ENCODE measurements around the gene SLC29A4.
"Not testable (repeated sequence)": the region's sequence is repeated elsewhere in the genome, so short reads cannot be mapped to it uniquely, and the experiment has no call there.

SLC29A4 gene, protein sequence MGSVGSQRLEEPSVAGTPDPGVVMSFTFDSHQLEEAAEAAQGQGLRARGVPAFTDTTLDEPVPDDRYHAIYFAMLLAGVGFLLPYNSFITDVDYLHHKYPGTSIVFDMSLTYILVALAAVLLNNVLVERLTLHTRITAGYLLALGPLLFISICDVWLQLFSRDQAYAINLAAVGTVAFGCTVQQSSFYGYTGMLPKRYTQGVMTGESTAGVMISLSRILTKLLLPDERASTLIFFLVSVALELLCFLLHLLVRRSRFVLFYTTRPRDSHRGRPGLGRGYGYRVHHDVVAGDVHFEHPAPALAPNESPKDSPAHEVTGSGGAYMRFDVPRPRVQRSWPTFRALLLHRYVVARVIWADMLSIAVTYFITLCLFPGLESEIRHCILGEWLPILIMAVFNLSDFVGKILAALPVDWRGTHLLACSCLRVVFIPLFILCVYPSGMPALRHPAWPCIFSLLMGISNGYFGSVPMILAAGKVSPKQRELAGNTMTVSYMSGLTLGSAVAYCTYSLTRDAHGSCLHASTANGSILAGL

DNA sequence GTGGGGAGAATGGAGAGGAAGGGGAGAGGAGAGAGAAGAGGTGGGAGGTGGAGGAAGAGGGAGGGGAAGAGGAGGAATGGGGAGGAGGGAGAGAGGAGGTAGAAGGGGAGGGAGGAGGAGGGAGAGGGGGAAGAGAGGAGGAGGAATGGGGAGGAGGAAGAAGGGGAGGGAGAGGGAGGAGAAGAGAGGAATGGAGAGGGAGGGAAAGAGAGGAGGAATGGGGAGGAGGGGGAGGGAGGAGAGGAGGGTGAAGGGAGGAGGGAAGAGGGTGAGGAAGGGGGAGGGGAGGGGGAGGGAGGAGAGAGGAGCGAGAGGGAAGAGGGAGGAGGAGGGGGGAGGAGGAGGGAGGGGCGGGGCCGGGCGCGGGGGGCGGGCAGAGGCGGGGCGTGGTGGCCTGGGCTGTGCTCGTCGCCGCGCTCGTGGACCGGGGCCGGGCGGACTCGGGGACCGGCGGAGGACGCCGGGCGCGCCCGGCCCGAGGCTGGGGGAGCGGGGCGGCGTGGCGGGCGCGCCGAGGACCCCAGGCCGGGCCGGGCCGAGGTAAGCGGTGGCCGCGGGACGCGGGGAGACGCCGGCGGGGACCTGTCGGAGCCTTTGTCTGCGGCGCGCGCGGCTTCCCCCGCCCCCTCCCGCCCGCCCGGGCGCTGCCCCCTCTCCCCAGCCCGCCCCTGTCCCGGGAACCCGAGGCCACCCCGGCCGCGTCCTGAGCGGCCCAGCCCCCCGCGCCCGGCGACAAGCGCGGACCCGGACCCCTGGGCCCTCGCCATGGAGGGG, at the start of gene SLC29A4:
TSS of gene SLC29A4 (plus strand) at position 401 of the 774 bp plus-strand sequence. CDS start 4,874 bp downstream, outside the sequence.
- no peak for DNase-seq

DNA sequence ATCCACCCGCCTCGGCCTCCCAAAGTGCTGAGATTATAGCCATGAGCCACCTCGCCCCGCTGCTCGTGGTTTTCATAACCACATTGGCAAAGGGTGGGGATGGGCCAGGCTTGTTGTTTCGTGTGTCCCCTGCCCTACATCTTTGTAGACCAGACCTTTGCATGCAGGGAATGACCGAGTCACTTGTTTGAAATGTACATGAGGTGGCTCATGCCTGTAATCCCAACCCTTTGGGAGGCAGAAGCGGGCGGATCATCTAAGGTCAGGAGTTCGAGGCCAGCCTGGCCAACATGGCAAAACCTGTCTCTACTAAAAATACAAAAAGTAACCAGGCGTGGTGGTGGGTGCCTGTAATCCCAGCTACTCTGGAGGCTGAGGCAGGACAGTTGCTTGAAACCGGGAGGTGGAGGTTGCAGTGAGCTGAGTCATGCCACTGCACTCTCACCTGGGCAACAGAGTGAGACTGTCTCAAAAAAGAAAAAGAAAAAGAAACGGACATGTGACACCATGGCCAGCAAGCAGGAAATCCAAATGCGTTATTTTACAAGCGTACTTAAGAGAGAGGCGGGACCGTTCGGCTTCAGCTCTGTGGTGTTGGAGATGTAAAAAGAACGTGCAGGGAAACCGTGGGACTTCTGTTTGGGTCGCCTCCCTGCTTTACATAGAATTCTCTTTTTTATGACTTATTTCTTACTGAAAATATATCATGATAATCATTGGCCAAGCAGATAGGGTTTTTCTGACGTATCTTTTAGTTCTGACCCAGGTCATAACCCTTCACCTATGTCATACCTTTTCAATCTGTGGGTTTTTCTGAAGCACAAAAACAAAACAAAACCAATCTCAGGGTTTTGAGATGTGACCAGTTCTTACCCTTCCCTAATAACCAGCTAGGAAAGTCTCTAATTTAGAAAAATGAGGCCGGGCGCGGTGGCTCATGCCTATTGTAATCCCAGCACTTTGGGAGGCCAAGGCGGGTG, 47.6 kb upstream of the SLC29A4 start:
- no peak for DNase-seq

DNA sequence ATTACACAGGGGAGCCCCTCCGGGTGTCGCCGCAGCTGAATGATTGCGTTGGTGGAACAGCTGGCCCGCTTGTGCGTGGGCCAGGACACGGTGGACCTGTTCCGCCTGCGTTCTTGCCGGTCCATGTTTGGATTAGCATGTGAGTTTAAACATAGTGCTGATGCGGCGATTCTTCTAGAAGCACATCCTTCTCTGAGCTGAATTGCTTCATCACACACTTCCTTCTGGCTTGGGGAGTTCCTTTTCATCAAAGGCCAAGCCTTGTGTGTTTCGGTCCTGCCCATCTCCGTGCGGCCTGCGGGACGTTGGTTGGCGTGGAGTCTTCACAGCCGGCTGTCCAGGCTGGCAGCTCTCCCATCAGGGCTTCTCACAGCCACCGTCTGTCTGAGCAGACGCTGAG, 45.5 kb upstream of the SLC29A4 start:
- no peak for DNase-seq

DNA sequence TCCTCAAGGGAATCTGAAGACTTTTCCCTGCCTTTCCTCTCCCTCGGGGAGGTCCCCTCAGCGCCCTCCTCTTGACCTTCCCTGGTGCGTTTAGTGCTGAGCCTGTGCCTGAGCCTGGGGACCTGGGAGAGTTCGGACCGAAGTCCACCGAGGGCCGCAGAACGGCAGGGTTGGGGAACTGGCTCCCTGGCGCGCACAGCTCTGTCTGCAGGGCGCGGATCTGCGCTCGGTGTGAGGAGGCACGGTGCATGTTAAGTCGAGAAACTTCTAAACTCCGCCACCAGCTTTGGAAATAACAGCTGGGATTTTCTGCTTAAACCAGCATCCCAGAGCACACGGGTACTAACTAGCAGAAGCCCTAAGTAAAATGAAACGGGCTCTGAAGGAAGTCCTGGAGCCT, 44.2 kb upstream of the SLC29A4 start:
- DNase-seq: no peak

DNA sequence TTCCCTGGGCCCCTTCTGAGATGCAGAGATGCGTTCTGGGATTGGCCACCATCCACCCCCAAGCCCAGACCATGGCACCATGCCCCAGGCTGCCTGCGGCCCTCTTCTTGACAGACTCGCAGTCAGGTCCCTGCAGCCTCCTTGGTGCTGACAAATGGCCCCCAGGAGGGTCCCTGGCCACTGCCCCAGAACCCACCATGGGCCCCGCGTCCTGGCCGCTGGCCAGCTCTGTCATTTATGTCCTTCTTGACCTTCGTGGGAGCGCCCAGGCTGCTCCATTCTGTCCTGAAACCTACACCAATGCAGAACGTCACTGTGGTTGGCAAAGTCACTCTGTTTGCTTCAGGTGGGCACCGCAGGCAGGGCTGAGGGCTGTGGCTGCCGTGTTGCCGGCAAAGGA, 39.5 kb upstream of the SLC29A4 start:
- no peak for DNase-seq

DNA sequence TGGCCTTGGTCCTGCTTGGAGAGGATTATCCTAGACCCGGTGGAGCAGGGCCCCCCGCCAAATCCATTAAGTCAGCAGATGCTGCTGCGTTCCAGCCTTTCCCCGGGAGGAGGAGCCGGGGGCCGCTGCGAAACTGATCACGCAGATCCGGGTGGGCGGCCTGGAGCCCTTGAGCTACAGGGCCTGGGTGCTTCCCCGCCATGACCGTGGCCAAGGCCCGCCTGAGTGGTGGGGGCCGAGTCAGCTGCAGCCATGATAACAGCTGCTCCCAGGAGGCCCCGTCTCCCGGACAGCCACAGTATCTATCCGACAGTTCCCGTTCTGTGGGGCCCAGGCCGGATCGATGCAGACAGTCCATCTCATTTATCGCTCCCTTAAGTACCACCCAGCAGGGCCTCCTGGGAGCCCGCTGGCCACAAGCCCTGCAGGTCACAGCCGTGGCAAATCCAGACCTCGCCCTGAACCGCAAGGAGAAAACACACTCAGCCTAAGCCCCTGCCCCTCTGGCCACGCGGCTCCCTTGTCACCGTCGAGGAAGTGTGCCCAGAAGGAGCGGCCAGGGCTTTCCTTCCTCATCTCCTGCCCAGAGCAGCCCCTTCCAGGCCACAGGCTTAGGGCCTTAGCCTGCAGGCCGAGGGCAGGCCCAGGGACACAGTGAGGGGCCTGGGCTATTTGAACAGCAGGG, 34.4 kb upstream of the SLC29A4 start:
- DNase-seq: no peak

DNA sequence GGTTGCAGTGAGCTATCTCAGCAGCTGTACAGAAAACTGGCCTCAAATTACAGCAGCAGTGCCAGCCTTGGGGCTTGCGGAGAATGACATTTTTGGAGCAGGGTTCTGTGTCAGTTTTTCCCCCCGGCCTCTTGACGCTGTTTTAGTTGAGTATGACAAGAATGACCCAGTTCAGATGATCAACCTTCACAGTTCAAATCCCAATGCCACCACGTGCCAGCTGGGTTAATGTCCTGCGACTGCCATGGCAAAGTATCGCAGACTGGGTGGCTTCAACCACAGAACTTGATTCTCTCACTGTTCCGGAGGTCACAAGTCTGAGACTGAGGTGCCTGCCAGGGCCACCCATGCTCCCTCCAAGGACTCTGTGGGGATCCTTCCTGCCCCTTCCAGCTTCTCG, 32.0 kb upstream of the SLC29A4 start:
- not testable (repeated sequence) for DNase-seq

DNA sequence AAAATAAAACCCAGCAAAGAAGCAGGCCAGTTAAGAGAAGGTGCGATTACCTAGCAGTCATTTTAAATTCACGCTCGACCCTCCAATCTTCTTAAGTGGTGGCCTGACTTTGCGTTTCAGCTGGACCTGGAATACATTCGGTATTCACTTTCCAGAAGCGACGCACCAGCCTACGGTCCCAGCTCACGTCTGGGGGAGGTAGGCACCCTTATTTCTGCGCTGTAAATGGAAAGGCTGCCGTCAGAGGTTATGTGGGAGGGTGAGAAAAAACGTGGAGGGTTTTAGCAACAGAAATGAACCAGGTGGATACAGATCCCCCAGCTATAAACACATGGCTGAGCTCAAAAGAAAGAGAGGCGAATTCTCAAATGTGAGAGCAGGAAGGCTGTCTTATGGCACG, 29.2 kb upstream of the SLC29A4 start:
- not testable (repeated sequence) for DNase-seq

DNA sequence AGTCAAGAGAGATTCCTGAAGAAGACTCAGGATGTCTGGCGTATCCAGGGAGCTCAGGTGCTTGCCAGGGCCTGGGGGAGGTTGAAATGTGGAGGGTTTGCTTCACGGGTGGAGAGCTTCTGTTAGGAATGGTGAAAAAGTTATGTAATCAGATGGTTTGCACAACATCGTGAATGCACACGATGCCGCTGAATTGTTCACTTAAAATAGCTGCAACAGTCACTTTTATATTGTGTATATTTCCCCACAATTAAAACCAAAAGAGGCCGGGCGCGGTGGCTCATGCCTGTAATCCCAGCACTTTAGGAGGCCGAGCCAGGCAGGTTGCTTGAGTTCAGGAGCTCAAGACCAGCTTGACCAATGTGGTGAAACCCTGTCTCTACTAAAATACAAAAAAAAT, 28.4 kb upstream of the SLC29A4 start:
- DNase-seq: not testable (repeated sequence)

DNA sequence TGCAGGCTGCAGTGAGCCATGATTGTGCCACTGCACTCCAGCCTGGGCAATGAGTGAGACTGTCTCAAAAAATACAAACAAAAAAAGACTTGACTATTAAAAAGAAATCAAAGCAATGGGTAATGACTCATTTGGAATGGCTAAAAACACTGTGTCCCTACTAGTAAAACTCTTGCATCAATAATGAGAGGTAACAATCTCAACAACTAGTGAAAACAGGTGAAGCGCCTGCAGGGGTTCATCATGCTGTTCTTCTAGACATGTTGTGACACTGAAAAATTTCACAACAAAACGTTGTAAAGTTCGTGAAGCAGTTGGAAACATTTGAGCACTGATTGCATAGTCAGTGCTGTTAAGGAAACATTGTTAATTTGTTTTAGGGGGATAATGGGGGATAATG, 26.9 kb upstream of the SLC29A4 start:
- no peak for DNase-seq

DNA sequence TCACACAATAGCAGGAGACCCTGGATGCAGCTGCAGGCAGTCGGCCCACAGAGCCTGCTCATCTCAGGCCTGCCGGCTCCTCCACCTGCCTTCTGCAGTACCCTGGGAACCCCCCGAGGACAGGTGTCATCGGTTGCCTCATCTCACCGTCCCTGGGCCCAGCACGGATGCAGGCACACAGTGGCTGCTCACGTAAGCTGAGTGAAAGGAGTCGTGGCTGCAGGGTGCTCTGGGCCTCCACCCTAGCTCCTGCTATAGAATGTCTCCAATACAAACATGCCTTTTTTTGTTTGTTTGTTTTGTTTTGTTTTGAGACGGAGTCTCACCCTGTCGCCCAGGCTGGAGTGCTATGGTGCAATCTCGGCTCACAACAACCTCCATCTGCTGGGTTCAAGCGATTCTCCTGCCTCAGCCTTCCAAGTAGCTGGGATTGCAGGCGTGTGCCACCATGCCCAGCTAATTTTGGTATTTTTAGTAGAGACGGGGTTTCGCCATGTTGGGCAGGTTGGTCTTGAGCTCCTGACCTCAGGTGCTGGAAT, 22.1 kb upstream of the SLC29A4 start:
- not testable (repeated sequence) for DNase-seq

DNA sequence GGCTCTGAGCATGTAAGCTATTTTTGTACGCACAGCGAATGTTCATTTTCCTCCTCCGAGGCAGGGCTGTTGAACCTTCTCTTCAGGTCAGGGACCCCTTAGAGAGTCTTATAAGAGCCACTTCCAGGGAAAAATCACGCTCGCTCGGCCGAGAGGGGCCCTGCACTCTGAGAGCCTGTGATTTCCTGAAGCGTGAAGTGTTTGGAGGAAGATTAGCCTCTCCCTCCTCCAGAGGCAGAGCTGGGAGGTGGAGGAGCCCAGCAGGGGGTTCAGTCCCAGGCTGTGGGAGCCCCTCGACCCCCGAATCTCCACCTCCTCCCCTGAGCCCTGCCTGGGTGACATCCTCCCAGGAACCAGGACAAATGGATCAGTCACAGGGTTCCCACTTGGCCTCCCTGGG, 19.7 kb upstream of the SLC29A4 start:
- not testable (repeated sequence) for DNase-seq

DNA sequence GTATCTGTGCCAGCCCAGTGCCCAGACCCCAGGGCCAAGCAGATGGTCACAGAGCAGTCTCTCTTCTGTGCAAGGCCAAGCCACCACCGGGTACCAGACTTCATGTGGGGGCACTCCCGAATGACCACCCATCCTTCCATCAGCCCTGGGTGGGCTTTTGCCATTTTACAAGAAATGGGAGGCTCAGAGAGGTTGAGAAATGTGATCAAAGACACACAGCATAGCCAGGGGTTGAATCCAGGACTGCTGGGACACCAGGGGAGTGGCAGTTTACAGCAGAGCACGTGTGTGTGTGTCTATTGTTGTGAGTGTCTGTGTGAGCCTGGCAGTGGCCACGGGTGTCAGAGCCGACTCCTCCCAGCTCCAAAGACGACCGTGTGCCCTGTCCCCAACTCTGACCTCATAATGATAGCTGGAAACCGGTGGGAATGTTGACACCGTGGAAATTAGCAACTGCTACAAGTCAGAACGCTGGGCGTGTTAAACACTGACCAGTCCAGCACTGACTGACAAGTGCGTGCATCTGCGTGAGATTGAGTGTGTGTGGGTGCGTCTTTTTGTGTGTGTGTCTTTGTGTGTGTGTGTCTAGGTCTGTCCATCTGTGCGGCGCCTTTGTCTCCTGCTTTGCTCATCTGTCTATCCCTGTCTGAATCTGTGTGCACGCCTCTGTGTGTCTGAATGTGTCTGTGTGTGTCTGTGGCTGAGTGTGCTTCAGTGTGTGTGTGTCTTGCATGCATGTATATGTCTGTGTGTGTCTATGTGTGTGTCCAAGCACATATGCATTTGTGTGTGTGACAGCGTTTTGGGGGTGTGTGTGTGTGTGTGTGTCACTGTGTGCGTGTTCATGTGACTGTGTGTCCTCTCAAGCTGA, 17.2 kb upstream of the SLC29A4 start:
- no peak for DNase-seq

DNA sequence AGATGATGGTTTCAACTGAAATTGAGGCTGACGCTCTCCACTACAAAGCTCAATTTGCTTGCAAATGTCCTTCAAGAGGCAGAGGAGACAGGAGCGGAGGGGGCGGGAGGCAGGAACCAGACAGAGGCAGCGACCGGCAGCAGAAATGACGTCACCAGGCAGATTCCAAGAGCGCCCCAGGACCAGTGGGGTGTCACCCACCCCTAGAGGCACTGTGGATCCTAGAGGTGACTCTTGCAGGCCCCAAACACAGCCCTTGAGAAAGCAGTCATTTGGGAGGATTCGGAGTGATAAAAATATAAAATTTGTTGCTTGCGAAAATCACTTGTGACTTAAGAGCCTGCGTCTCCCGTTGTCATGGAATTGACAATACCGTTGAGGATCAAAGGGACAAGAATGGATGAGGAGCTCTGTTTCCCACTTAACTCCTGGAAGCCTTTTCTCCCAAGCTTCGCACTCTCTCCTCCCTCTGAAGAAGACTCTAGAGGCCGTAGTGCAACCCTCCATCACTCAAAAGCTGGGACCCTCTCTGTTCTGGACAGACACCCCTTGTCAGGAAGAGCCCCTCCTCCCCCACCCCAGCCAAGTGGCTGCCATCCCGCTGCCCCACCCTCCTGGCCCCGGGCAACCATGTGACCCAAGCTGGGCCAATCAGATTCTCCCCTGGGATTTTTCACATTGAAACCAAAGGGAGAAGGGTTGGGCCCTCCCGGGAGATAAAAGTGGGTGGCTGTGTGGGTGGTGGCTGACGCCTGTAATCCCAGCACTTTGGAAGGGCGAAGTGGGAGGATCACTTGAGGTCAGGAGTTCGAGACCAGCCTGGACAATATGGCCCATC, 16.3 kb upstream of the SLC29A4 start:
- no peak for DNase-seq

DNA sequence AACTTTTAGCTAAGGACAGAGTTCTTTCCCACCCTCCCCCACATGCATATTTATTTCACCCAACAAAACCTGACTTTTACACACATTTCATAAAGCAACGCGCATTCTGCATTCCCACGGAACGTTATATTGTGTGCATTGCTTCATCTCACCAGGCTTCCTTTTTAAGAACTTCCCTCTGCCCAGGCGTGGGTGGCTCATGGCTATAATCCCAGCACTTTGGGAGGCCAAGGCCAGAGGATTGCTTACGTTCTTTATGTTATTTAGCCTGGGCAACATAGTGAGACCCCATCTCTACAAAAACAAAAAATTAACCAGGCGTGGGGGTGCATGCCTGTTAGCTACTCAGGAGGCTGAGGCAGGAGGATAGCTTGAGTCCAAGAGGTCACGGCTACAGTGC, 14.9 kb upstream of the SLC29A4 start:
- DNase-seq: not testable (repeated sequence)

DNA sequence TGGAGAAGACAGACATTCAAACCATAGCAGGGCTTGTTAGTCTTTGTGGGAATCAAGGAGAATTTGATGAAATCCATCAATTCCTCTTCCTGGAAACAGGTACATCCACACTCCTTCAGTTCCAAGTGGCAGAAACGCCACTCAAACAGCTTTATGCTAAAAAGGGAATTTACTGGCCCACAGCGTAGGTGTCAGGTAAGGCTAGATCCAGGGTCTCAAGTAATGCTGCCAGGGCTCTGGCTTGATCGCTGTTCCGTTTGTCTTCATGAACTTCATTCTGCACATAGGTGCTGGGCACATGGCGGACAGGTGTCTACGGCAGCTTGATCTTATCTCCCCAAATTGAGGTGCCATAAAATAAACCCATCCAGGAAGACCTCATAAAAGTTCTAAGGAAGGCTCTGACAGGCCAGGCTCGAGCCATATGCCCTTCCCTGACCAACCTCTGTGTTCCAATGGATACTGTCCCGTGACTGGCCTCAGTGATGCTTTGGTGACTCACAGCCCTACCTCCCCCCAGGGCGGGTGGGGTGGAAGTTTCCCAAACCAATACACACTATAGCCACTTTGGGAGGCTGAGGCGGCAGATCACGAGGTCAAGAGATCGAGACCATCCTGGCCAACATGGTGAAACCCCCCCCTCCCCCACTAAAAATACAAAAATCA, 12.6 kb upstream of the SLC29A4 start:
- DNase-seq: not testable (repeated sequence)

DNA sequence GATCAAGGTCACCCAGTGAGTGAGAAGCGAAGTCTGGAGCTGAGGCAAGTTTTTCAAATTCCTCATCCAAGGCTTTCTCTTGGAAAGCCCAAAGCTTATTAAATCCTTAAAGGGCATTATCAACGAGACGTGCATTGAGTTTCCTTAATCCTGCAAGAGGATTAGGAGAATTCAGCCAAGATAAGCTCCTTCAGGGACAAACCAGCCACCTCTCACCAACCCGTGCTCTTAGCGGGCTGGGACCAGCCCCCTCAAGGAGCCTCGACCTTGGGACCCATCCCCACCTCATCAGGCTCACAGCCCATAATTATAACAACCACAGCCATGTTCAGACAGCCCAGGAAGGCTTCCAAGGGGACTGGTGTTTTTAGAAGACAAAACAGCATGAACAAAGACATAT, 12.0 kb upstream of the SLC29A4 start:
- no peak for DNase-seq

DNA sequence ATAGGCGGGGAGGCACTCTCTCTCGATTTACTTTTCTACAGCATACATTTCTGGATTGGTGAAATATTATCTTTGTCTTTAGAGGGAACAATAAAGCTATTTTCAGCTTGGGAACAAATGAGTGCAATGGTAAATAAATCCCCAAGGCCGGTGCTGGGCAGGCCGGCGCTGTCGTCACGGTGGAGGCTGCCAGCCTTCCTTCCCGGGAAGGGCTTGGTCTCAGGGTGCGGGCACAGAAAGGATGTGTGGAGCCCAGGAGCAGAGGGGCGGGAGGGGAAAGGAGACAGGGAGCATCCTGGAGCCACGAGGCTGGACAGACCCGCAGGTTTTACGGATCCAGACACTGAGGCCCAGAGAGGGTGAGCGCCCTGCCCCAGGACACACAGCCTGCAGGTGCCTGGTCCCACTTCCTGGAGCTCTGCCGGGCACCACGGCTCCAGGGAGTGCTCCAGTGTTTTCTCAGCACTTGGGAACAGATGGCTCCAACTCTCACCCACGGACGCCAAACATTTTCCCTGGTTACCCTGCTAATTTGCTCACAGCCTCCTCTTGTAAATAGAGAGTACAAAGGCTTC, 8.8 kb upstream of the SLC29A4 start:
- DNase-seq: not testable (repeated sequence)

DNA sequence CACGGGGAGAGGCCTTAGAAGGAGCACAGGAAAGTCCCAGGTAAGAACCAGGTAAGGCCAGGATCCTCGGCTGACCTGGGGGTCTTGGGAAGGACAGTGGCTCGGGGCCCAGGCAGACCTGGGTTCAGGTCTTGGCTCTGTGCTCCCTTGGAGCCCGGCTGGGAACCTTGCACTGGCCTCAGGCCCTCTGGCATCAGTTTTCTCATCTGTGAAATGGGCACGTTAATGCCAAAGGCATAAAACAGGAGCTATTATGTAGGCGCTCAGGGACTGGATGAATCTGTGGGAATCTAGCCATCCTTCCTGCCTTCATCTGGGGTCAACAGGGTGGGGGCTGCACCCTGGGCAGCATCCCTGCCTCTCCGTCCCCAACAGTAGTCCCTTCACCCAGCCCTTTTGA, 8.3 kb upstream of the SLC29A4 start:
- DNase-seq: no peak
